ENCODE results near the gene CALML4.

Gene CALML4

DNA sequence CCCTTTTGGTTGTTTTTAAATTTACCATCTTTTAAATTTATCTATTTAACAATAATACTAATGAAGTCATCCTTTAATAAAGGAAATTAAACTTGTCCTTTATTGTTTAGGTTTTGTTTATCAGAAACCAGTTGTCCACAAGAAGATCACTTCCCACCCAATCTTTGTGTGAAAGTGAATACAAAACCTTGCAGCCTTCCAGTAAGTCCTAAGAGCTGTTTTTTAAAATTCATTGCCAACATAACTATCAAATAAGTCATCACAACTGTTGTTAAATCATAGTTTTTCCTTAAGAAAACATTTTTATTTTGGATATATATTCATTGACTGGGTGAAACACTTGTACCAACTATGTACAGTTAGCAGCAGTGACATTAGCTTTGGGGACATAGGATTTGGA, 59.4 kb downstream of the CALML4 start:
- no peak for DNase-seq (ENCODE audit: low spot score)

DNA sequence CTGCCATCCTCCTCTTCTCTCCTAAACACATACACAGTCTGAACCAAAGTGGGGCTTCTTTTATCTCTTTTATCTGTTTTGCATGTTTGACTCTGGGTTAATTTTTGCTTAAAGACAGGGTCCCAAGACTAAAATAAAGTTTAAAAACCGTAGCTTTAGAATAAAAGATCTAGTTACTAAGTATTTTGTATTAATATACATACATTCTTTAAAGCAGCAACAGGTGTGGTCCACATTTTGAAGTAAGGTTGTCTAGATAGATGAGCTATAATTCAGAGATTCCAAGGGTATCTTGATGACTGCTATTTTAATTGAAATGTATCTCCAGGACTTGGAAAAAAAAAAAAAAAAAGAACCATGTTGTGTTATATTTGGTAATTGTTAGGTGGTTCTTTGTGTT, 61.3 kb downstream of the CALML4 start:
- no peak for DNase-seq (ENCODE audit: low spot score)

DNA sequence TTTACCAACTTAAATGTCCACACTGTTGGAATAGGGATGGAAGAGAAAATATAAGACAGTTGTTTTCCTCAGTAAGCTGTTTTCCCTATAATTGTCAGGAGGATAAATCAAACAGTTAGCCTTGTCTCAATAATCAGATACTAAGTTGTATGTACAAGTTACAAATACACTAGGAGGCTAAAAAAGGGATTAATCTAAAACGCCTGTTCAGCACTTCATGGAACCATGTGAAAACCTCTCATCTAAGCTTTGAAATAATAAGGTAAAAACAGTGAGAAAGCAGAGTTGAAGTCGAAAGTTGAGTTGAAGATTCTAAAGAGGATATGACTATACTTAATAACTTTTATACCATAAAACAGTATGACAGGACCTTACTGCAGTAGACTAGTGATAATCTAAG, 62.0 kb downstream of the CALML4 start:
- no peak for DNase-seq (ENCODE audit: low spot score)

Data from CD4-positive, alpha-beta T cell treated with Interleukin-6 at 100 ng/mL for 8 hours (primary cell).